GM18502 (cell line): ENCODE measurements around the gene GATC.

ENCODE experiments used
- ATAC-seq: cut with Tn5 transposase; IDR thresholded peaks from one replicate; pipeline ENCODE4 v1.9.1; 2021; ENCODE audit warnings: mild to moderate bottlenecking; ENCODE audit not compliant: unreplicated experiment, poor library complexity

The GATC gene

GRCh38 chr12:120445911-120446843 is at the start of gene GATC, which contains the start of gene TRIAP1:
Gene GATC, plus strand, starts transcription at chr12:120446444. Its CDS starts 37 bp downstream, at chr12:120446481.
Gene TRIAP1, minus strand, starts transcription at chr12:120446384. Its CDS starts 12 bp downstream, at chr12:120446372.
- peak; percentile 83 for ATAC-seq

GRCh38 chr12:120397824-120398540 is 48.3 kb upstream of the GATC start:
- no peak for ATAC-seq

- ATAC-seq = no peak
Measured at GRCh38 chr12:120399531-120399930, 46.7 kb upstream of the GATC start.

- ATAC-seq = no peak
Measured at GRCh38 chr12:120402217-120402616, 44.0 kb upstream of the GATC start.

- no peak for ATAC-seq
Measured at GRCh38 chr12:120403869-120404268, 42.4 kb upstream of the GATC start.

- no peak for ATAC-seq
Measured at GRCh38 chr12:120404271-120404670, 42.0 kb upstream of the GATC start.

- ATAC-seq = no peak
Measured at GRCh38 chr12:120406069-120406468, 40.2 kb upstream of the GATC start.

GRCh38 chr12:120406553-120406952 is 39.7 kb upstream of the GATC start:
- ATAC-seq = no peak

- no peak for ATAC-seq
Measured at GRCh38 chr12:120408771-120409170, 37.5 kb upstream of the GATC start.

- no peak for ATAC-seq
Measured at GRCh38 chr12:120412421-120412820, 33.8 kb upstream of the GATC start.

GRCh38 chr12:120413901-120414695 is 32.1 kb upstream of the GATC start:
- ATAC-seq = no peak

- ATAC-seq = no peak
Measured at GRCh38 chr12:120416490-120417216, 29.6 kb upstream of the GATC start.

- ATAC-seq = no peak
Measured at GRCh38 chr12:120417917-120418580, 28.2 kb upstream of the GATC start.

- no peak for ATAC-seq
Measured at GRCh38 chr12:120421701-120422100, 24.5 kb upstream of the GATC start.

GRCh38 chr12:120422892-120423456 is 23.3 kb upstream of the GATC start:
- no peak for ATAC-seq

- no peak for ATAC-seq
Measured at GRCh38 chr12:120425797-120426196, 20.4 kb upstream of the GATC start.

- no peak for ATAC-seq
Measured at GRCh38 chr12:120428597-120429229, 17.5 kb upstream of the GATC start.

GRCh38 chr12:120429368-120429767 is 16.9 kb upstream of the GATC start:
- ATAC-seq = no peak
